H9 (cell line): ENCODE measurements around the gene ACSL4. TPM values are rescaled to one million over a fixed set of nuclear protein-coding genes. Genes with fewer than 3 reads are reported as not detected.

ENCODE experiments used
- DNase-seq: peaks from one replicate; pipeline ENCODE4 v3.0.0-alpha.2; 2017
- H2AFZ ChIP-seq: one replicate; pipeline ENCODE4 v1.6.1; 2013; ENCODE audit warnings: mild to moderate bottlenecking, low read length, control low read depth, moderate library complexity
- H2AK5ac ChIP-seq: 2 replicates; pipeline ENCODE4 v1.6.1; 2013; ENCODE audit warnings: low read length, control low read depth, mixed read lengths; ENCODE audit not compliant: insufficient read length
- H2BK120ac ChIP-seq: one replicate; pipeline ENCODE4 v1.6.1; 2013; ENCODE audit warnings: low read depth, mild to moderate bottlenecking, low read length, control low read depth, inconsistent platforms; ENCODE audit not compliant: poor library complexity, severe bottlenecking
- H2BK12ac ChIP-seq: 2 replicates; pipeline ENCODE4 v1.6.1; 2013; ENCODE audit warnings: low read length, control low read depth, mixed read lengths, low read depth; ENCODE audit not compliant: insufficient read length
- H2BK15ac ChIP-seq: 2 replicates; pipeline ENCODE4 v1.6.1; 2013; ENCODE audit warnings: low read depth, low read length, control low read depth
- H2BK20ac ChIP-seq: one replicate; pipeline ENCODE4 v1.6.1; 2013; ENCODE audit warnings: low read depth, mild to moderate bottlenecking, low read length, control low read depth, inconsistent platforms; ENCODE audit not compliant: poor library complexity, severe bottlenecking
- H2BK5ac ChIP-seq: 2 replicates; pipeline ENCODE4 v1.6.1; 2013; ENCODE audit warnings: low read length, control low read depth, mixed read lengths; ENCODE audit not compliant: insufficient read length
- H3K14ac ChIP-seq: 2 replicates; pipeline ENCODE4 v1.6.1; 2013; ENCODE audit warnings: low read length, control low read depth; ENCODE audit not compliant: insufficient read depth
- H3K18ac ChIP-seq: 2 replicates; pipeline ENCODE4 v1.6.1; 2013; ENCODE audit warnings: low read depth, mild to moderate bottlenecking, mixed read lengths, low read length, control low read depth; ENCODE audit not compliant: insufficient read length
- H3K23ac ChIP-seq: 2 replicates; pipeline ENCODE4 v1.6.1; 2013; ENCODE audit warnings: low read length, control low read depth, mixed read lengths, low read depth; ENCODE audit not compliant: insufficient read length
- H3K23me2 ChIP-seq: 2 replicates; pipeline ENCODE4 v1.6.1; 2013; ENCODE audit warnings: low read depth, mild to moderate bottlenecking, mixed read lengths, low read length, control low read depth; ENCODE audit not compliant: insufficient read length, poor library complexity, severe bottlenecking
- H3K27ac ChIP-seq: 2 replicates; pipeline ENCODE4 v1.5.1; 2013; ENCODE audit warnings: low read length, control low read depth, mixed read lengths, low read depth; ENCODE audit not compliant: insufficient read length
- H3K27me3 ChIP-seq: 2 replicates; pipeline ENCODE4 v1.6.1; 2013; ENCODE audit warnings: low read length, control low read depth, inconsistent platforms; ENCODE audit not compliant: insufficient read depth
- H3K4ac ChIP-seq: 2 replicates; pipeline ENCODE4 v1.6.1; 2013; ENCODE audit warnings: low read depth, mild to moderate bottlenecking, control low read depth, inconsistent platforms, low read length, moderate library complexity
- H3K4me1 ChIP-seq: 2 replicates; pipeline ENCODE4 v1.6.1; 2013; ENCODE audit warnings: low read length, control low read depth, inconsistent platforms; ENCODE audit not compliant: insufficient read depth
- H3K4me2 ChIP-seq: 2 replicates; pipeline ENCODE4 v1.6.1; 2013; ENCODE audit warnings: low read length, control low read depth, mixed read lengths; ENCODE audit not compliant: insufficient read length, insufficient read depth
- H3K56ac ChIP-seq: 2 replicates; pipeline ENCODE4 v1.6.1; 2013; ENCODE audit warnings: low read depth, mild to moderate bottlenecking, mixed read lengths, low read length, control low read depth; ENCODE audit not compliant: insufficient read length
- H3K79me1 ChIP-seq: 2 replicates; pipeline ENCODE4 v1.6.1; 2013; ENCODE audit warnings: low read depth, mild to moderate bottlenecking, moderate library complexity, low read length, control low read depth, inconsistent platforms; ENCODE audit not compliant: insufficient read depth, poor library complexity, severe bottlenecking
- H3K79me2 ChIP-seq: 2 replicates; pipeline ENCODE4 v1.6.1; 2013; ENCODE audit warnings: low read length, control low read depth, inconsistent platforms; ENCODE audit not compliant: insufficient read depth
- H3K9ac ChIP-seq: 2 replicates; pipeline ENCODE4 v1.6.1; 2013; ENCODE audit warnings: low read length, control low read depth, mixed read lengths; ENCODE audit not compliant: insufficient read length; ENCODE audit errors: extremely low read depth
- H3K9me3 ChIP-seq: one replicate; pipeline ENCODE4 v1.6.1; 2013; ENCODE audit warnings: low read depth, low read length, inconsistent platforms; ENCODE audit not compliant: control insufficient read depth
- H3T11ph ChIP-seq: one replicate; pipeline ENCODE4 v1.6.1; 2013; ENCODE audit warnings: mild to moderate bottlenecking, low read length, control low read depth, inconsistent platforms
- H4K20me1 ChIP-seq: one replicate; pipeline ENCODE4 v1.6.1; 2013; ENCODE audit not compliant: control insufficient read depth, insufficient read length, insufficient read depth
- H4K5ac ChIP-seq: 2 replicates; pipeline ENCODE4 v1.6.1; 2013; ENCODE audit warnings: low read depth, mild to moderate bottlenecking, mixed read lengths, low read length, control low read depth; ENCODE audit not compliant: insufficient read length
- H4K8ac ChIP-seq: replicated peaks from 2 replicates; pipeline ENCODE4 v1.6.1; 2013; ENCODE audit warnings: low read length, control low read depth, mixed read lengths, low read depth; ENCODE audit not compliant: insufficient read length
- H4K91ac ChIP-seq: 2 replicates; pipeline ENCODE4 v1.6.1; 2013; ENCODE audit warnings: low read depth, mild to moderate bottlenecking, moderate library complexity, mixed read lengths, low read length, control low read depth; ENCODE audit not compliant: insufficient read length
- H3K27ac Mint-ChIP-seq, 3 experiments: 2 replicates in 2 of 3; 3 replicates in 1 of 3; pipeline ENCODE4 v1.8.0; 2020 to 2021; ENCODE audit warnings: mixed read lengths in 3 of 3, mild to moderate bottlenecking in 1 of 3, moderate library complexity in 1 of 3
- H3K27me3 Mint-ChIP-seq: 2 replicates; pipeline ENCODE4 v1.8.0; 2021; ENCODE audit warnings: low read depth, mild to moderate bottlenecking, moderate library complexity, mixed read lengths
- H3K36me3 Mint-ChIP-seq, 3 experiments: 2 replicates in 2 of 3; 3 replicates in 1 of 3; pipeline ENCODE4 v1.8.0; 2020 to 2021; ENCODE audit warnings: low read depth in 3 of 3, mixed read lengths in 3 of 3; ENCODE audit not compliant: insufficient read depth in 1 of 3
- H3K4me1 Mint-ChIP-seq, 2 experiments: 2 replicates each; pipeline ENCODE4 v1.8.0; 2020; ENCODE audit warnings: mixed read lengths in 2 of 2
- H3K4me3 Mint-ChIP-seq, 2 experiments: 2 replicates in 1 of 2; 3 replicates in 1 of 2; pipeline ENCODE4 v1.8.0; 2020 to 2021; ENCODE audit warnings: mild to moderate bottlenecking in 2 of 2, mixed read lengths in 2 of 2, moderate library complexity in 1 of 2
- H3K9me3 Mint-ChIP-seq, 2 experiments: 2 replicates in 1 of 2; 3 replicates in 1 of 2; pipeline ENCODE4 v1.8.0; 2020; ENCODE audit warnings: mild to moderate bottlenecking in 2 of 2, mixed read lengths in 2 of 2, moderate library complexity in 1 of 2
- WGBS: extraction: QIAGEN DNeasy Blood & Tissue Kit; methylation state at CpG from one replicate; pipeline ENCODE4 v1.1.7; 2013; ENCODE audit warnings: missing lambda C conversion rate, low lambda C conversion rate, mixed read lengths; ENCODE audit not compliant: insufficient read length; ENCODE audit errors: extremely low coverage; 5-methylcytosine and 5-hydroxymethylcytosine counted together
- total RNA-seq: library from RNA; stranded (reverse); gene quantifications from 2 replicates; pipeline ENCODE4 v1.2.1, GENCODE V29; 2021
- TF ChIP-seq, protein P1 (sequence below): fragments of 200-600 bp; sonication (generic); conservative IDR thresholded peaks from 3 replicates; pipeline ENCODE4 v1.8.0; 2021; ENCODE audit warnings: antibody characterized with exemption, mild to moderate bottlenecking

Gene ACSL4
- total RNA-seq, 1 experiment from 2014 or later = 41.6 TPM

DNA sequence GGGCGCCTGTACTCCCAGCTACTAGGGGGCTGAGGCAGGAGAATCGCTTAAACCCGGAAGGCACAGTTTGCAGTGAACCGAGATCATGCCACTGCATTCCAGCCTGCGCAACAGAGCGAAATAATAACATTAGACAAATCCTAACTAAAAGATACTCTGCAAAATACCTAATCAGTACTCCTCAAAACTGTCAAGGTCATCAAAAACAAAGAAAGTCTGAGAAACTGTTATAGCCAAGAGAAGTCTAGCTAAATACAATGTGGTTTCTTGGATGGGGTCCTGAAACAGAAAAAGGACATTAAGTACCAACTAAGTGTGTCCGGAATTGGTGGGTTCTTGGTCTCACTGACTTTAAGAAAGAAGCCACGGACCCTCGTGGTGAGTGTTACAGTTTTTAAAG is 14.6 kb upstream of the ACSL4 start:
- Histone ChIP-seq H3K79me1 (no peaks in the 10 kb centered on the region), H3K14ac (no peak overlapping the region), H4K8ac (no peak overlapping the region), H2BK12ac (no peak overlapping the region), H2BK15ac (no peak overlapping the region), H3K18ac (no peak overlapping the region), H4K5ac (no peak overlapping the region), H2BK20ac (no peak overlapping the region), H3K4me1 (no peaks in the 10 kb centered on the region), H2BK120ac (no peak overlapping the region), H3K27me3 (no peaks in the 10 kb centered on the region), H3K4me2 (no peak overlapping the region), H3K4ac (no peak overlapping the region), H3K56ac (no peak overlapping the region), H3K79me2 (no peaks in the 10 kb centered on the region), H4K20me1 (no peaks in the 10 kb centered on the region), H3K27ac (no peak overlapping the region), H2AK5ac (no peak overlapping the region), H2BK5ac (no peak overlapping the region), H3T11ph (no peak overlapping the region), H3K9ac (no peak overlapping the region), H3K23me2 (no peaks in the 10 kb centered on the region), H4K91ac (no peak overlapping the region), H2AFZ (no peak overlapping the region), H3K9me3 (no peaks in the 10 kb centered on the region), H3K23ac (no peak overlapping the region)
- Mint-ChIP-seq H3K4me1 (0 out of 4 replicates have a peak, but pooled peaks cover 0 to 2% of the 10 kb centered on the region in 2 experiments), H3K9me3 (no peaks in the 10 kb centered on the region; a peak in 1 of 5 replicates), H3K36me3 (no peaks in the 10 kb centered on the region; a peak in 1 of 7 replicates), H3K4me3 (no peak overlapping the region), H3K27ac (peak overlapping the region in 1 of 3 experiments; percentile 70; a peak in 1 of 7 replicates), H3K27me3 (peaks cover 2% of the 10 kb centered on the region; the same call in 1 of the 2 replicates)
- WGBS = no CpG with 5 or more reads among the region's 9 CpGs
- no peak for DNase-seq
- TF ChIP-seq, protein P1, sequence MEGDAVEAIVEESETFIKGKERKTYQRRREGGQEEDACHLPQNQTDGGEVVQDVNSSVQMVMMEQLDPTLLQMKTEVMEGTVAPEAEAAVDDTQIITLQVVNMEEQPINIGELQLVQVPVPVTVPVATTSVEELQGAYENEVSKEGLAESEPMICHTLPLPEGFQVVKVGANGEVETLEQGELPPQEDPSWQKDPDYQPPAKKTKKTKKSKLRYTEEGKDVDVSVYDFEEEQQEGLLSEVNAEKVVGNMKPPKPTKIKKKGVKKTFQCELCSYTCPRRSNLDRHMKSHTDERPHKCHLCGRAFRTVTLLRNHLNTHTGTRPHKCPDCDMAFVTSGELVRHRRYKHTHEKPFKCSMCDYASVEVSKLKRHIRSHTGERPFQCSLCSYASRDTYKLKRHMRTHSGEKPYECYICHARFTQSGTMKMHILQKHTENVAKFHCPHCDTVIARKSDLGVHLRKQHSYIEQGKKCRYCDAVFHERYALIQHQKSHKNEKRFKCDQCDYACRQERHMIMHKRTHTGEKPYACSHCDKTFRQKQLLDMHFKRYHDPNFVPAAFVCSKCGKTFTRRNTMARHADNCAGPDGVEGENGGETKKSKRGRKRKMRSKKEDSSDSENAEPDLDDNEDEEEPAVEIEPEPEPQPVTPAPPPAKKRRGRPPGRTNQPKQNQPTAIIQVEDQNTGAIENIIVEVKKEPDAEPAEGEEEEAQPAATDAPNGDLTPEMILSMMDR = no peak
